ENCODE results near the gene SLC18A2. TPM values are rescaled to one million over a fixed set of nuclear protein-coding genes. Genes with fewer than 3 reads are reported as not detected.

SLC18A2 gene
- total and polyA plus RNA-seq, 9 of the 15 experiments (the other 6 are each of a cell fraction or from before 2014, with no cell fraction given): 0.03 to 5.4 (median 0.40) TPM

GRCh38 chr10:117221156-117221711, 19.7 kb upstream of the SLC18A2 start:
- WGBS (ENCODE audit: insufficient coverage, low coverage, missing lambda C conversion rate): 0% methylated on average over 5 of the region's 10 CpGs
- no peak overlapping the region for H2AFZ ChIP-seq (ENCODE audit: low read depth, low read length)

More at GRCh38 chr10:117221156-117221711, 19.7 kb upstream of the SLC18A2 start:
- in situ Hi-C loops (cut with MboI): loop anchor here (25.0 kb wide), 1 partner anchor 1016 kb away; no protein-coding TSS in a partner anchor
- DNase-seq (ENCODE audit: extremely low read depth in 1 of 4, low spot score in 3 of 4) (no peak), ATAC-seq (no peak), FAIRE-seq (no peak)
- H3K4me1 ChIP-seq (replicated peaks in 1 of 2; ENCODE audit: control insufficient read depth in 2 of 2, insufficient read depth in 2 of 2, low read length in 2 of 2): peaks cover 0 to 16% of the 10 kb centered on the region in 2 experiments; a peak in 3 of 5 replicates
- POLR2A ChIA-PET: no interaction called here
- no peaks in the 10 kb centered on the region for H3K9me1 ChIP-seq (ENCODE audit: control insufficient read depth, insufficient read depth, low read length)
- peak; percentile 69 for TF ChIP-seq RFX1 (IDR thresholded peaks at IDR 0.05)
- no peak for TF ChIP-seq ATF2 (CRISPR knock-in tag; IDR thresholded peaks at IDR 0.05)
- no peak overlapping the region for H3K9ac ChIP-seq (ENCODE audit: insufficient read depth in 1 of 2, low read depth in 2 of 2, low read length in 2 of 2)
- H3K79me2 ChIP-seq (ENCODE audit: control insufficient read depth, insufficient read depth, low read length): no peaks in the 10 kb centered on the region
- H3K9me3 ChIP-seq (replicated peaks; ENCODE audit: control insufficient read depth, insufficient read depth, low read depth, low read length): no peaks in the 10 kb centered on the region
- H3K4me3 ChIP-seq: no peak overlapping the region
- CTCF ChIA-PET (ENCODE audit: low intra/inter-chr PET ratio): no interaction called here
- H3K36me3 ChIP-seq (ENCODE audit: control insufficient read depth, insufficient read depth, low read length): no peaks in the 10 kb centered on the region
- peaks cover 3 to 27% of the 10 kb centered on the region in 2 experiments; a peak in 4 of 5 replicates for H3K27me3 ChIP-seq (ENCODE audit: control insufficient read depth in 2 of 2, insufficient read depth in 2 of 2, low read length in 2 of 2)
- H3K4me2 ChIP-seq (ENCODE audit: insufficient read depth, low read length): no peak overlapping the region
- BruUV-seq (replicated peaks): no TSS peak
- H3K27ac ChIP-seq (ENCODE audit: extremely low read depth, low read depth, low read length): no peak overlapping the region
- intact Hi-C loops (cut with micrococcal nuclease): no loop called here
- no peaks in the 10 kb centered on the region; the same call in 1 of the 2 replicates for H4K20me1 ChIP-seq (replicated peaks; ENCODE audit: control insufficient read depth, insufficient read depth, low read length)
